Measurements from ENCODE around the gene SCPEP1.

The SCPEP1 gene

DNA sequence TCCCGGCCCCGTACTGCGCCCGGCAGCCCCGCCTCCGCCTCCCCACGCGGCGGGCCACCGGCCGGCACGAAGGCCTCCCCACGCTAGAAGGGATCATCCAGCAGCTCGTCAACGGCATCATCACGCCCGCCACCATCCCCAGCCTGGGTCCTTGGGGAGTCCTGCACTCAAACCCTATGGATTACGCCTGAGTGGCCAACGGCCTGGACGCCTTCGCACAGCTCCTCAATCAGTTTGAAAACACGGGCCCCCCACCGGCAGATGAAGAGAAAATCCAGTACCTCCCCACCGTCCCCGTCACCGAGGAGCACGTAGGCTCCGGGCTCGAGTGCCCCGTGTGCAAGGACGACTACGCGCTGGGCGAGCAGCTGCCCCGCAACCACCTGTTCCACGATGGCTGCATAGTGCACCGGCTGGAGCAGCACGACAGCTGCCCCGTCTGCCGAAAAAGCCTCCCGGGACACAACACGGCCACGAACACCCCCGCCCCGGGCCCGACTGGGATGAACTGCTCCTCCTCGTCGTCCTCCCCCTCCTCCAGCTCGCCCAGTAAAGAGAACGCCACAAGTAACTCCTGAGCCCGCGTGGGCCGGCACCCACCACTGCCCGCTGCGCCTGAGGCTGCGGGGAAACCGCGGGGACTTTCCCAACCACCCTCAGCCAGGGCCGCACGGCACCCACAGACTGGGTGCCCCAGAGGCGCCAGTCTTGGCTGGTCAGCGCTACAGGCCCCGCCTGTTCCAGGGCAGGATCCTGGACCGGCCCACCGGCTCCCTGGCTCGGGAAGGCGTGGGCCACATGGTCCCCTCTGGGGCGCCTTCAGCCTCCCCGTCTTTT is 68.2 kb downstream of the SCPEP1 start:
- DNase-seq = no peak

DNA sequence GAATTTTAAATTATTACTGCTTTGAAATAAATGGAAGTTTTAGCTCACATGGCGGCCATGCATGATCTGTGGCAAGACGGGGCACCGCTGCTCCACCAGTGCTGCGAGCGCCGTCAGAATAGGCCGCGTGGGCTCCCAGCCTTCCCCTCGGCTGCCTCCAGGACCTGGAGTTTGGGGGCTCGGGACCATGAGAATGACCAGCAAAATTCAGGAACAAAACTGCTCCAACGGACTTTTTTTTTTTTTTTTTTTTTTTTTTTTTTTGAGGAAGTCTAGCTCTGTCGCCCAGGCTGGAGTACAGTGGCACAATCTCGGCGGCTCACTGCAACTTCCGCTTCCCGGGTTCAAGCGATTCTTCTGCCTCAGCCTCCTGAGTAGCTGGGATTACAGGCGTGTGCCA is 68.8 kb downstream of the SCPEP1 start:
- DNase-seq = no peak

DNA sequence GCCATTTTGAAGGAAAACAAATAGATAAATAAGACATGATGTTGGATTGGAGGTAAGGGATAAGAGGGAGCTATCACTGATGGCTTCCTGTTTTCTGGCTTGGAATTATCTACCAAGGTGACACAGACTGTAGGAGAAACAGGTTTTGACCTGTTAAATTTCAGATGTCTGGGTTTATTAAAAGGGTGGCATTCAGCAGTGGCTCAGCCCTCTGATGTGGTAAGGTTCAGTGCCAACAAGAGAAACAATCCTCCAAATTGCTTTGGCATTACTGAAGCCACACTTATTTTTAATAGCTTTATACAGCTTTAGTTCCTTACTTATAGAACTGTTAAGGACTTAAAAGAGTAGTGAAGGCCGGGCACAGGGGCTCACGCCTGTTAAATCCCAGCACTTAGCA is 70.2 kb downstream of the SCPEP1 start:
- no peak for DNase-seq

DNA sequence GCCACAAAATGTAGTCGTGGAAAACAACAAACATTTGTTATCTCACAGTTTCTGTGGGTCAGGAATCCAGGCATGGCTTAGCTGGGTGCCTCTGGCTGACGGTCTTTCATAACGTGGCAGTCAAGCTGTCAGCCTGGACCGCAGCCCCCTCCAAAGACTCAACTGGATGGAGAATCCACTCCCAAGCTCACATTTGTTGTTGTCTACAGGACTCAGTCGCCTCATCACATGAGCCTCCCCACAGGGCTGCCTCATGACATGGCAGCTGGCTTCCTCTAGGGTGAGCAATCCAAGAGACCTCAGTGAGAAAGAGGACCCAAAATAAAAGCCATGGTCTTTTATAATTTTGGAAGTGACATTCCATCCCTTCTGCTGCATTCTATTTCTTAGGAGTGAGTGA is 72.4 kb downstream of the SCPEP1 start:
- DNase-seq = no peak

DNA sequence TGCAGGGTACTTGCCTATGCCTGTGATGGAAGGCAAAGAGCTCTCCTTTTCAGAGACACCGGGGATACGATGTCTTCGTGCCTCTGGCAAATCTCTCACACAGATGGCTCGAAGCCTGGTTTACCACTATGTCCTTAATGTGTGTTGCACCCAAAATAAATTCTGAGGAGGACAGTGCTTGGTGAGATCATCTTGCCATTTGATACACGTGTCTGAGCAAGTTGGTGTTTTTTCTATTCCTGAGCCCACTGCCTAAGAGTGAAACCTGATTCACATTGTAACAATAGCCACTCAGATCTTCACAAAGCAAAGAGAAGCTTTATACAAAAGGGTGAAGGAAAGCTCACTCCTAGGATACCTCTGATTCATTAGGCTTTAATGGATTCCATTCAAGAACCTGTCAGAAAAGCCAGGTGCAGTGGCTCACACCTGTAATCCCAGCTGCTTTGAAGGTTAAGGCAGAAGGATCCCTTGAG is 74.0 kb downstream of the SCPEP1 start:
- no peak for DNase-seq
